Measurements from ENCODE around the gene MYH16. TPM values are rescaled to one million over a fixed set of nuclear protein-coding genes. Genes with fewer than 3 reads are reported as not detected.

MYH16 gene
- total RNA-seq, 1 experiment from 2014 or later: 2.8 TPM

DNA sequence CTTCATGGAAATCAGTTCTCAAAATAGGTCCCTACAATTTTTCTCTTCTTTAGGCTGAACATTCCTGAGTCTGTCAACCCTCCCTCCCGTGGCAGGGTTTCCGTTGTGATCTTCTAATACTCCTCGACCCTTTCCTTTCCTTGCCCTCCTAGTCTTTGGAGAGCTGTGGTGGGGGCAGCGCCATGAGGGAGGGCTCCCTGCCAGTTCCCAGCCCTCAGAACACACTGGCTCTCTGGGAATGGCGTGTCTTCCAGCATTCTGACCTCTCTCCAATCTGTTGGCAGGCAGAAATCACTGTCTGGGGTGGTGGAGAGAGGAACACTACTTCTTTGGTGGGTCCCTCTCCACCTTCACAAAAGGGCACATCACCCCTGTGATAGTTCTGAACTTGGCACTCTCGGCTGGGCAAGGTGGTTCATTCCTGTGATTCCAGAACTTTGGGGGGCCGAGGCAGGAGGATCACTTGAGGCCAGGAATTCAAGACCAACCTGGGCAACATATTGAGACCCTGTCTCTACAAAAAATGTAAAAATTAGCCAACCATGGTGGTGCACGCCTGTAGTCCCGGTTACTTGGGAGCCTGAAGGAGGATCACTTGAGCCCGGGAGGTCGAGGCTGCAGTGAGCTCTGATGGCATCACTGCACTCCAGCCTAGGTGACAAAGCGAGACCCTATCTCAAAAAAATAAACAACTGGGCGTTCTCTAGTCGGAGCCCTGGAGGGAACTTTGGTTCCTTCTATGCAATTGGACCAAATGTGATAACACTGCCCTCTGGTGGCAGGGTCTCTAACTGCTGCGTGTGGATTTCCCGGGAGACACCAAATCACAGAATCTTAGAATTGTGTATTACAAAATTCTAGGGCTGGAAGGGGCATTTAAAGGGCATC lies 39.9 kb downstream of the MYH16 start:
- ChIA-PET POLR2A (ENCODE audit: unreplicated experiment) (no interaction called here), CTCF (interaction anchor here (0.5 to 1.6 kb wide), 2 partner anchors 38 to 76 kb away, joined by 5 to 9 read pairs; no protein-coding TSS in a partner anchor)
- H3K4me3 ChIP-seq (ENCODE audit: low read length): no peak overlapping the region
- no peaks in the 10 kb centered on the region for H3K9me2 ChIP-seq (replicated peaks; ENCODE audit: low read length)
- H3K9ac ChIP-seq (ENCODE audit: low read length): no peak overlapping the region
- H3K79me2 ChIP-seq (ENCODE audit: low read length): no peaks in the 10 kb centered on the region
- peaks cover 22% of the 10 kb centered on the region; the same call in 1 of the 2 replicates for H3K4me1 ChIP-seq (ENCODE audit: insufficient read depth, low read length)
- H2AFZ ChIP-seq (ENCODE audit: low read length): peak overlapping the region; percentile 55
- intact Hi-C loops (cut with micrococcal nuclease): loop anchor here (1.0 to 5.0 kb wide), 5 partner anchors 38 to 272 kb away; partner anchors contain the start of gene SMURF1
- H3K9me3 ChIP-seq (ENCODE audit: low read length): no peaks in the 10 kb centered on the region
- no TSS peak for BruUV-seq (replicated peaks)
- H3F3A ChIP-seq (ENCODE audit: low read length, unreplicated experiment): no peaks in the 10 kb centered on the region
- DNase-seq (peak; percentile 86), ATAC-seq (peak; percentile 60)
- H4K20me1 ChIP-seq (ENCODE audit: low read length): no peaks in the 10 kb centered on the region
- TF ChIP-seq, protein P1, sequence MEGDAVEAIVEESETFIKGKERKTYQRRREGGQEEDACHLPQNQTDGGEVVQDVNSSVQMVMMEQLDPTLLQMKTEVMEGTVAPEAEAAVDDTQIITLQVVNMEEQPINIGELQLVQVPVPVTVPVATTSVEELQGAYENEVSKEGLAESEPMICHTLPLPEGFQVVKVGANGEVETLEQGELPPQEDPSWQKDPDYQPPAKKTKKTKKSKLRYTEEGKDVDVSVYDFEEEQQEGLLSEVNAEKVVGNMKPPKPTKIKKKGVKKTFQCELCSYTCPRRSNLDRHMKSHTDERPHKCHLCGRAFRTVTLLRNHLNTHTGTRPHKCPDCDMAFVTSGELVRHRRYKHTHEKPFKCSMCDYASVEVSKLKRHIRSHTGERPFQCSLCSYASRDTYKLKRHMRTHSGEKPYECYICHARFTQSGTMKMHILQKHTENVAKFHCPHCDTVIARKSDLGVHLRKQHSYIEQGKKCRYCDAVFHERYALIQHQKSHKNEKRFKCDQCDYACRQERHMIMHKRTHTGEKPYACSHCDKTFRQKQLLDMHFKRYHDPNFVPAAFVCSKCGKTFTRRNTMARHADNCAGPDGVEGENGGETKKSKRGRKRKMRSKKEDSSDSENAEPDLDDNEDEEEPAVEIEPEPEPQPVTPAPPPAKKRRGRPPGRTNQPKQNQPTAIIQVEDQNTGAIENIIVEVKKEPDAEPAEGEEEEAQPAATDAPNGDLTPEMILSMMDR (conservative IDR thresholded peaks at IDR 0.05; ENCODE audit: low read depth, low read length): peak; percentile 92
- no peak for TF ChIP-seq EZH2 (IDR thresholded peaks at IDR 0.05; ENCODE audit: low read length, unreplicated experiment)
- no peaks in the 10 kb centered on the region for H3K27me3 ChIP-seq (ENCODE audit: low read length)
- H3K36me3 ChIP-seq (ENCODE audit: low read depth, low read length): no peaks in the 10 kb centered on the region
- H3K4me2 ChIP-seq (ENCODE audit: low read length): peak overlapping the region; percentile 38
- H3K27ac ChIP-seq (ENCODE audit: low read length): no peak overlapping the region

GRCh38 chr7:99313204-99313573 lies 40.5 kb downstream of the MYH16 start:
- Histone ChIP-seq H3K9me2 (replicated peaks; ENCODE audit: low read length) (no peaks in the 10 kb centered on the region), H3K4me3 (ENCODE audit: low read length) (no peak overlapping the region), H3K4me1 (ENCODE audit: insufficient read depth, low read length) (peaks cover 22% of the 10 kb centered on the region; the same call in 1 of the 2 replicates), H3K36me3 (ENCODE audit: low read depth, low read length) (no peaks in the 10 kb centered on the region), H3K9me3 (ENCODE audit: low read length) (no peaks in the 10 kb centered on the region), H4K20me1 (ENCODE audit: low read length) (no peaks in the 10 kb centered on the region), H3K27me3 (ENCODE audit: low read length) (no peaks in the 10 kb centered on the region), H3K79me2 (ENCODE audit: low read length) (no peaks in the 10 kb centered on the region), H2AFZ (ENCODE audit: low read length) (0 out of 2 replicates have a peak overlapping the region, but pooled peaks have one; percentile 55), H3F3A (ENCODE audit: low read length, unreplicated experiment) (no peaks in the 10 kb centered on the region), H3K27ac (ENCODE audit: low read length) (no peak overlapping the region), H3K4me2 (ENCODE audit: low read length) (peak overlapping the region; percentile 38; the same call in 1 of the 2 replicates), H3K9ac (ENCODE audit: low read length) (no peak overlapping the region)
- ATAC-seq (no peak), DNase-seq (no peak)
- ChIA-PET CTCF (no interaction called here), POLR2A (ENCODE audit: unreplicated experiment) (no interaction called here)
- no TSS peak for BruUV-seq (replicated peaks)
- TF ChIP-seq EZH2phosphoT487 (IDR thresholded peaks at IDR 0.05; ENCODE audit: borderline replicate concordance, low read length): no peak
- no peak for TF ChIP-seq EZH2 (IDR thresholded peaks at IDR 0.05; ENCODE audit: low read length, unreplicated experiment)
- TF ChIP-seq, protein P1 (conservative IDR thresholded peaks at IDR 0.05; ENCODE audit: low read depth, low read length): no peak
- intact Hi-C loops (cut with micrococcal nuclease): loop anchor here (1.0 to 5.0 kb wide), 5 partner anchors 39 to 273 kb away; partner anchors contain the start of gene SMURF1
